GM21515 (cell line): ENCODE measurements around the gene ASIP.
"Not testable (repeated sequence)": the region's sequence is repeated elsewhere in the genome, so short reads cannot be mapped to it uniquely, and the experiment has no call there.

Source experiments
- ATAC-seq: cut with Tn5 transposase; IDR thresholded peaks from one replicate; pipeline ENCODE4 v1.9.1; 2021; ENCODE audit not compliant: unreplicated experiment

Gene ASIP

DNA sequence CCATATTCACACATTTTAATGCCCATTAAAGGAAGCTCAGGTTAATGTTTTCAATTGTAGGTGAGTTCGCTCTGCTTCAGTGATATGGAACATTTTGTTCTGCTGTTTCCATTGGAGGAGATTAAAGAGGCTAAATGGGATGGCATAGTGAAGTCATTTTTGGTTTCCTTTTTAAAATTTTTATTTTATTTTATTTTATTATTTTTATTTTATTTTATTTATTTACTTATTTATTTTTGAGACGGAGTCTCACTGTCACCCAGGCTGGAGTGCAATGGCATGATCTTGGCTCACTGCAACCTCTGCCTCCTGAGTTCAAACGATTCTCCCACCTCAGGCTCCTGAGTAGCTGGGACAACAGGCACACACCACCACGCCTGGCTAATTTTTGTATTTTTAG is 792 bp downstream of the ASIP start:
- not testable (repeated sequence) for ATAC-seq

DNA sequence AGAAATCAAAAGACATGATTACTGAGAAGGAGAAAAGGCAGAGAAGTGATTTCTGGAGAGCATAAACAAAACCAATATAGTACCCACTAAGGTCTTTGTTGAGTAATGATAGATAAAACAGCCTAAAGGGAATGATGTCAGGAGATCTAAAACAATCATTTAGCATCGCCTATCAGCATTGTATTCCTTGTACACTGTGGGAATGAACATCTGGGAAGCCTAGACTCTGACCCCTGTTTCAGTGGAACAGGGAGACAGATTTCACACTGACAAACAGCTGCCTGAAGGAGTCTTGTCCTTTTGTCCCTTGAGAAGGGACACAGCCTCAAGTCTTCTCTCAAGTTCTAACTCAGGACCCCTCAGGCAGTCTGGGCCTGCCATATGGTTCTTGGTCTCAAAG is 1.7 kb downstream of the ASIP start:
- no peak for ATAC-seq

DNA sequence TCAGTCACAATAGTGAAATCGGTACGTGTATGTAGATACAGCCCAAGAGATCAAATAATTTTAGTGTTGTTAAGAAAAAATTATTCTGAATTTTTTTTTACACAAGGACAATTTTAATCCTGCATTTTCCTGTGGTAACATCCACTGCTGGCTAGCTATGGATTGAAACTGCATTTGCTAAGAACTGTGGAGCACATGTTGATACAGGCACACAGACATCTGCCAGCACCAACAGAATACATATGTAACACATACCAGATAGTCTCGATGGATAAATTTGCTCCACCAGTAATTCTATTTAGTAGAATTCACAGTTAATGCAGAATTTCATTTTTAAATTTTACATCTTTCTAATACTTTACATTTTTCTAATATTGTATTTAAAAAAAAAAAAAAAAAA is 2.2 kb downstream of the ASIP start:
- no peak for ATAC-seq

DNA sequence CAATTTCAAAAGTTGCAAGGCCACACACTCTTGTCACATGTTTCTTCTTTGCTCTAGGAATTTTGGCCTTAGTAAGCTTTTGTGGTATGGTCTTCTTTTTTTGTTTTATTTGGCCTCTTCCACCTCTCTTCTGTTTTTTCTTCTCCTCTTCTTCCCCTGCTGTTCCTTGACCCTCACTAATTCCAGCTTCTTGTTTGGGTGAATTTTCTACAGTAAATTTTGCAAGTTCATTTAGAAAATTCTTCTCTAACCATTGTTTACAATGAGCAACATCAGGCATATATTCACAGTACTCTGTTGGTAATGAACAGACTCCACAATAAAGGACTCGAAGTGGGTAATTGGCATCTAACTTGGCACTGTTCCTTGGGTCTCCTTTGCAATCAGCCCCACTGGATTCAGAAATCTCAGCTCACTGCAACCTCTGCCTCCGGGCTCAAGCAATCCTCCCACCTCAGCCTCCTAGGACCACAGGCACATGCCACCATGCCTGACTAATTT is 5.0 kb downstream of the ASIP start:
- no peak for ATAC-seq

DNA sequence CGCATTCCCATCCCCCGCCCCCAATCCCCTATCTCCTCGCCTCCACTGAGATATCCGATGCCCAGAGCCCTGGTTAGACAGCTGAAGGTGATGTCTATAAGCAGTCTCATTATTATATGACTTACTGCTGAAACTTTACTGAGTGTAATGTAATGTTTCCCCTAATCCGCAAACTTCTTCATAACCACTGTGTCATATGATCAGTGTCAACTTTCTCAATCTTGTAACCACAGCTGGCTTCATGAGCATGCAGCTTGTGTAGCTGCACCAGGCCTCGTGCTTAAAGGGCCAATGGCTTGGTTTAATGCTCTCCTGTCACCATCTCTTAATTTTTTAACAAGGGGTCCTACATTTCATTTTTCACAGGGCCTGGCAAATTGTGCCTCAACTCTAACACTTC is 8.1 kb downstream of the ASIP start:
- ATAC-seq: no peak

DNA sequence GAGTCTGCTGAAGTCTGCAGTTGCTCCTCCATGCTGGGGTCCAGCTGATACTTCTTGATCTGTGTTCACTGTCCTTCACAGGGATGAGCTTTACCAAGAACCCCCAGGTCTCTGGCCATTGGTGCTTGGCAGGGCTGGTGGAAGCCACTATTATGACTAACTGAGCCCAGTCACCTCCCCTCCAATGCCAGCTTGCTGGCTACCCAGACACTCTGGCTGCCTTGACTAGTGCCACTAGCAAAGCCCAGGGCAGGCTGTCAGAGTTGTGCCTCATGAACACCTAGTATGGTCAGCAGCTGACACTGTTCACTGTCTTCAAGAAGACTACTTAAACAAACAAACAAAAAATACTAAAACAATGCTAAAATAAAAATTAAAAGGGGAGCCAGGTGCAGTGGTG is 8.8 kb downstream of the ASIP start:
- no peak for ATAC-seq

DNA sequence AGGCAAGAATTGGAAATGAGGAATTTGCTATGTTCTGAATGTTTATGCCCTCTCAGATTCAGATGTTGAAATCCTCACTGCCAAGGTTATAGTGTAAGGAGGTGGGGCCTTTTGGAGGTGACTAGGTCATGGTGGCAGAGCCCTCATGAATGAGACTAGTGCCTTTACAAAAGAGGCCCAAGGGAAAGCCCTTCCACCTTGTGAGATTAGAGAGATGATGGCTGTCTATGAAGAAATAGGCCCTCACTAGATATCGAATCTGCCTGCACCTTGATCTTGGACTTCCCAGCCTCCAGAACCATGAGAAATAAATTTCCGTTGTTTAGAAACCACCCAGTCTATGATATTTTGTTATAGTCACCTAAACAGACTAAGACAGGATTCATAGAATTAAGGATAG is 10.4 kb downstream of the ASIP start:
- no peak for ATAC-seq

DNA sequence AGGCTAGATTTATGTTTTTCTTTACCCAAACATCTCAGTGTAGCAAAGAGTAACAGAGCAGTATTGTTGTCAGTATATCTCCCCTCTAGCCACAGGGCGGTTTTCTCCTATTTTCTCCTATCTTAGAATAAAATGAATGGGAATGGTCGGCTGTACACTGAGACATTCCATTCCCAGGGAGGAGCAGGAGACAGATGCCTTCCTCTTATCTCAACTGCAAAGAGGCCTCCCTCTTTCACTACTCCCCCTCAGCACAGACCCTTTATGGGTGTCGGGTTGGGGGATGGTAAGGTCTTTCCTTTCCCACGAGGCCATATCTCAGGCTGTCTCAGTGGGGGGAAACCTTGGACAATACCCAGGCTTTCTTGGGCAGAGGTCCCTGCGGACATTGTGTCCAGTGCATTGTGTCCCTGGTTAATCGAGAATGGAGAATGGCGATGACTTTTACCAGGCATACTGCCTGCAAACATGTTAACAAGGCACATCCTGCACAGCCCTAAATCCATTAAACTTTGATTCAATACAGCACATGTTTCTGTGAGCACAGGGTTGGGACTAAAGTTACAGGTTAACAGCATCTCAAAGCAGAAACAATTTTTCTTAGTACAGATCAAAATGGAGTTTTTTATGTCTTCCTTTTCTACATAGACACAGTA is 11.3 kb downstream of the ASIP start:
- ATAC-seq: not testable (repeated sequence)

DNA sequence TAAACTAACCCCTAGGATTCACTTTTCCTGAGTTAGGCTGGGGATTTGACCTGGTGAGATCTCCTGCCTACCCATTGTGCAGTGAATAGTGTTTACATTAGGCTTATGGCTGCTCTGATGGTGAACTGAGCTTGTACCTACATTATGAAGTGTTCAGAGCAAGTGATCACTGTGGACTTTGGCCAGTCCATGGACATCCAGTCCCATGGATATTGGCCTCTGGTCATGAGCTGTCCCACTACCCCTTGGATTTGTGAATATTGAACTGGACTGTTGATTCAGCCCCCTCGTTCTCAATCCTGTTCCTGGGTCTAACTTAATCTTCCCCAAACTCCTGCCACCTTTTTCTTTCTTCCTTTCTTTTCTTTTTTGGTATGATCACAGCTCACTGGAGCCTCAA is 13.8 kb downstream of the ASIP start:
- ATAC-seq: no peak

DNA sequence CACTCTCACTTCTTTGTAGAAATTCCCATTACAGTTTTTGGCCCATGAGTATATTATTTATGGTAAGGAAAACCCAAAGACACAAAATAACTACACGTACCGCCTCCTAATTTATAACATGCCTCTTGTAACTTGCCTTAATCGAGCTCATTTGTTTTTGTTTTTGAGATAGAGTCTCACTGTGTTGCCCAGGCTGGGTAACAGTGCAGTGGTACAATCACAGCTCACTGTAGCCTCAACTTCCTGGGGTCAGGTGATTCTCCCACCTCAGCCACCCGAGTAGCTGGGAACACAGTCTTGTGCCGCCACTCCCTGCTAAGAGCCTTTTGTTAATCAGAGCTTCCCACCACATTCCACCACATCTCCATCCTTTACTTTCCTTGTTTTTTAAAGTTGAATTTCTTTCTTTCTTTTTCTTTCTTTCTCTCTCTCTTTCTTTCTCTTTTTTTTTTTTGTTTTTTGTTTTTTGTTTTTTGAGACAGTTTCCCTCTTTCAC is 15.5 kb downstream of the ASIP start:
- ATAC-seq: no peak

DNA sequence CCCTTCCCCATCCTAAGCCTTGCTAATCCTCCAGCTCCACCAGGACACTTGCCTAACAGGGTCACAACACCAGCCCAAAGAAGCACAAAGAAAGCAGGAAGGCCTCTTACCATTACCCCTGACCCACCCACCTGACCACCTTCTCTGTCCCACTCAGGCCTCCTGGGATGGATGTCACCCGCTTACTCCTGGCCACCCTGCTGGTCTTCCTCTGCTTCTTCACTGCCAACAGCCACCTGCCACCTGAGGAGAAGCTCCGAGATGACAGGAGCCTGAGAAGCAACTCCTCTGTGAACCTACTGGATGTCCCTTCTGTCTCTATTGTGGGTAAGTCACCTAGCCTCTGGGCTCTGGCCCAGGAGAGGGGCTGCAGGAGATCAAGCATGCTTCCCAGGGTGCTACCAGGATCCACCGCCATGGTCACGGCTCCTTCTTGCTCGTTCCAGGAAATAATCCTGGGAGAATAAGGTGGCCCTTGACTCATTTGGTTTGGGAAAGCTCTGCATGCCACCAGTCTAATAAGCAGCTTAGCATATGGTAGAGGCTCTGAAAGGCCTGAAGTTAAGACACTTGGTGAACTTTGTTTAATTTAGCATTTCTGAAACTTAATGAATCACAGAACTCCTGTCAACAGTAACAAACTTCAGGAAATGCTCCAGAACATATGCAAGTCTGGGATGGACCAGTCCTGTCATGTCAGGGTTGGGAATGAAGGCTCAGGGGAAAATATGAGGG is 19.2 kb downstream of the ASIP start:
- no peak for ATAC-seq

DNA sequence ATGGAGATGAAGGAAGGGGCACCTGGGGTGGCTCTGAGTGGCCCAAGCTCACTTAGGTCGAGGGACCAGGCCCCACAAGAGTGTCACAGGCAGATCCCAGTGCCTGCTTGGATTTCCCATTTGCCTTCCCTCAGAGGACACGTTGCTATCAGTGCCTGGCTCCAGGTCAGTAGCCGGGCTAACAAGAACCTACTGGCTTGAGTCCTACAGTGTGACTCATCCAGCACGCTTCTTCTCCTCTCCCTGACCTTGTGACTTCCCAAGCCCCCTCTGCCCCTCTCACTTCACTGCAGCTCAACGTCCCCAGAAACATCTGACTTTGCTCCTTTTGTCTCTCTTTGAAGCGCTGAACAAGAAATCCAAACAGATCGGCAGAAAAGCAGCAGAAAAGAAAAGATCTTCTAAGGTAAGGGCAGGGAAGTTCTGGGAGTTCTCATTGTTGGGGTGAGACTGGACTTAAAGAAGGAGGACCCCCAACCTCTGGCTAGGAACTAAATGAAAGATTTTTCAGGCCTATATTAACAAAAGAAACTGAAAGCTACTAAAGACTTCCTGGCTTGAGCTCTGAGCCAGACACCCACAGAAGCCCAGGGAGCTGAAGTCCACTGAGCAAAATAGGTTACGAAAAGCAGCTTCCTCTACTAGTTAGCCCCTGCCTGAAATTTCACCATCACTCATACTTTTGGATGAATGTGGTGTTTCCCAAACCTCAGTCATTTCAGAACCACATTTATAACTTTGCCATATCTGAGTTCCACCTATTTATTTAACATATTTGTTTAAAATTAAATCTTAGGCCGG is 21.5 kb downstream of the ASIP start:
- ATAC-seq: no peak

DNA sequence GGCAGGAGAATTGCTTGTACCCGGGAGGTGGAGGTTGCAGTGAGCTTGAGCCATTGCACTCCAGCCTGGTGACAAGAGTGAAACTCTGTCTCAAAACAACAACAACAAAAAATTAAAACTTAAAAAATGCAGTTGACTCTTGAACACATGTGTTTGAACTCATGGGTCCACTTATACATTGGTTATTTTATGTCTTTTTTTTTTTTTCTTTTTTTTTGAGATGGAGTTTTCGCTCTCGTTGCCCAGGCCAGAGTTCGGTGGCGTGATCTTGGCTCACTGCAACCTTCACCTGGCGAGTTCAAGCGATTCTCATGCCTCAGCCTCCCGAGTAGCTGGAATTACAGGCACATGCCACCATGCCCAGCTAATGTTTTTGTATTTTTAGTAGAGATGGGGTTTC is 22.2 kb downstream of the ASIP start:
- ATAC-seq: not testable (repeated sequence)

DNA sequence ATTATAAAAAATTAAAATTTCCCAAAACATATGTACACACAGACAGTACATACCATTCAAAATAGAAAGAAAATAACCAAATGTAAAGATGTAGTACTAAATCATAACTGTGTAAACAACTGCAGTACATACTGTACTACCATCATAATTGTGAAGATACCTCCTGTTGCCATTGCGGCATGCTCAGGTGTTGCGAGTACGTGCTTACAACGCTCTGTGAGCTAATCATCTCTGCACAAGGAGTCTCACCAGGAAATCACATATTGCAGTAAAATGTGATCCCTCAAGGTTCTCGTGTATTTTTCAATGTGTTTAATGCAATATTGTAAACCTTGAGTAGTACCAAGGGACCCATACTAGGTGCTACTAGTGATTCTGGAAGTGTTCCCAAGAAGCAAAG is 22.9 kb downstream of the ASIP start:
- no peak for ATAC-seq

DNA sequence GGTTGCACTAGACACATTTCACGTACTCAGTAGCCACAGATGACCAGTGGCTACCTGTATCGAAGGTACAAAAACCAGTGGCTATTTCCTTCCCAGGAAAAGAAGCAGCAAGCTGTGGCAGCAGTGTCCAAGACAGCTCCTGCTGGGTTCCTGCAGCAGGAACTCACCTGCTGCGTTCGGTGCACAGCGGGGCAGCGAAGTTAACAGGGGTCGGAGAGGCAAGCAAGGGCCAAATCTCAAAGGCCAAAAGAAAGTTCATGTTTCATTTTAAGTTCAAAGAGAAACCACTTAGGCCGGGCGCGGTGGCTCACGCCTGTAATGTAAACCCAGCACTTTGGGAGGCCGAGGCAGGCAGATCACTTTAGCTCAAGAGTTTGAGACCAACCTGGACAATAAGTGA is 26.9 kb downstream of the ASIP start:
- no peak for ATAC-seq

DNA sequence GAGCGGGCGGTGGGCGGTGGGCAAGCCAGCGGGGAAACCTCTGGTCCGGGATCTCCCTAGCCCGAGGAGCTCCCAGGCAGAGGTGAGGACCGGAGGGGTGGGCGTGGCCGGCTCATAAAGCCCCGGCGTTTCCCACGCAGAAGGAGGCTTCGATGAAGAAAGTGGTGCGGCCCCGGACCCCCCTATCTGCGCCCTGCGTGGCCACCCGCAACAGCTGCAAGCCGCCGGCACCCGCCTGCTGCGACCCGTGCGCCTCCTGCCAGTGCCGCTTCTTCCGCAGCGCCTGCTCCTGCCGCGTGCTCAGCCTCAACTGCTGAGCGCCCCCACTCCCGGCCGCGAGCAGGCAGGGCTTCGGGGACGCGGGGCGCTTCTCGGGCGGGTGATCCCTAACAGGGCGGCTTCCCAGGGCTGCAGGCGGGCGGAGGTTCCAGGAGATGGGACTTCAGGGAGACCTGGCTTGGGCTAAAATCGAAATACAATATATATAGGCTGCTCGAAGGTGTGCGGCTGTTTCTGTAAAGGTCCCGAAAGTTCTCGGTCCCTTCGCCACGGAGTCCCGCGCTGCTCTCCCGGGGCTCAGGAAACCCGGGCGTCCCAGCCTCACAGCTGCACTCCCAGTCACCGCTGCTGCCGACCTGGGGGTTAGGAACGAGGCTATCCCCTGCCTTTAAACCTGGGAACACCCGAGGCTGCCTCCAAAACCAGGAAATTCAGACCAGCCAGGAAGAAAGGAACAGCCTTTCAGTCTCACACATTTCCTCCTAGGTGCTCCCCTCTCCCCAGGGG is 27.8 kb downstream of the ASIP start:
- ATAC-seq: no peak

DNA sequence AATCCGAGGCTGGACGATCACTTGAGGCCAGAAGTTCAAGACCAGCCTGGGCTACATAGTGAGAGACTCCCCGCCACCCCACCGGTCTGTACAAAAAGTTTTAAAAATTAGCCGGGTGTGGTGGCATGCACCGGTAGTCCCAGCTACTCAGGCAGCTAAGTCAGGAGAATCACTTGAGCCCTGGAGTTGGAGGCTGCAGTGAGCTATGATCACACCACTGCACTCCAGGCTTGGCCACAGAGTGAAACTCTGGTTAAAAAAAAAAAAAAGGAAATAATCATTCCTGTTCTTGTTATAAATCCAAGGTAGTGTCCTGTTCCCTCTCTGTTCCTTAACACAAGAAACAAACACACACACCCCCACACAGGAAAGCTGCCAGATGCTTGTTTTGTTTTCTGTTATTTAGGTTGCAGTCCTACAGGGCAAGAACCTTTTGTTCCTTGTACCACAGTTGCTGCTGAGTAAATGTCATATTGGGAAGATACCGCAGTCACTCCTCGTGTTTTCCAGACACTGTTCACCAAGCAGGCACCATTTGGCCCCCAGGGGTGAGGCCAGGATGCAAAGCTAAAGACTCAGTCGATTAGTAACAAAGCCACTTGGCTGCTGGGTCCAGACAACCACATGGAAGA is 28.9 kb downstream of the ASIP start:
- ATAC-seq: no peak

DNA sequence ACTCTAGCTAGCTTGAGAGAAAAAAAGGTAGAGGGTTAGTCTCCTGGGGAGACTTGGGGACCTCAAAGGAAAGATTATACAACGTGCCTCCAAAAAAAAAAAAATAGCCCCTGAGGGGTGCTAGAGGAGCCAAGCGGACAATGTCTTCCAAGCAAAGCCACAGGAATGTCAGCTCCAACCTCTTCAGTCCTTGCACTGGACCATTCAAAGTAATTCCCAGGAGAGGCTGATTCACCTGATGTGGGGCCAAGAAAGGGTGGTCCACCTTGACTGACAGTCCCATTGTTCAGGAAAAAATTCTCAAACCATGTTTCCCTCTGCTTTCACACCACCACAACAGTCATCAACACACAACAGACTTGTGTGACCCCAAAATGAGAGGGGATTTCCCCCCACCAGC is 30.7 kb downstream of the ASIP start:
- no peak for ATAC-seq

DNA sequence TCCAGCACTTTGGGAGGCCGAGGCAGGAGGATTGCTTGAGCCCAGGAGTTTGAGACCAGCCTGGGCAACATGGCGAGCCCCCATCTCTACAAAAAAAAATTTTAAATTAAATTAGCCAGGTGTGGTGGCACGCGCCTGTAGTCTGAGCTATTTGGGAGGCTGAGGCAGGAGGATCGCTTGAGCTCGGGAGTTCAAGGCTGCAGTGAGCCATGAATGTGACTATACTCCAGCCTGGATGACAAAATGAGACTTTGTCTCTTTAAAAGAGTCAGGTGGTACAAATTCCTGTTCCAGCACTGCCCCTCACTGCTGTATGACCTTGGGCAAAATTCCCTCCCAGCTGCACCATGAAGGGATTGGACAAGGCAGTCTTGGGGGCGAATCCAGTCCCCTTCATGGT is 33.5 kb downstream of the ASIP start:
- ATAC-seq: no peak

DNA sequence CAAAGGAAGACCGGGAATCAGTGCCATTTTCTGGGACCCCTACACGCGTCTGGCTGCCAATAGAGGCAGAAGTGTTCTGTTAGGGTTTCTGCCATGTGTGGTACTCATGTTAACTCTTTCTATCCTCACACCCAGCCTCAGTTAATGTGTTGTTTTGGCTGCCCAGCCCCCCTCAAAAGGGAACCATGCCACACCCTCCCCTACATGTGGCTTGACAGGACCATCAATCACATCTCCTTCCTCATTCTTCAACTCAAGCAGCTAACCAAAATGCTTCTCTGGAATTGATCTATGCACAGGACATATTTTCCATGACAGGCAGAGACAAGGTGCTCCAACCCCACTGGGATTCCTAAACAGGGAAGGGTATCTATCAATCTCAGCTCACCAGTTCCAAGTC is 40.0 kb downstream of the ASIP start:
- ATAC-seq: no peak

DNA sequence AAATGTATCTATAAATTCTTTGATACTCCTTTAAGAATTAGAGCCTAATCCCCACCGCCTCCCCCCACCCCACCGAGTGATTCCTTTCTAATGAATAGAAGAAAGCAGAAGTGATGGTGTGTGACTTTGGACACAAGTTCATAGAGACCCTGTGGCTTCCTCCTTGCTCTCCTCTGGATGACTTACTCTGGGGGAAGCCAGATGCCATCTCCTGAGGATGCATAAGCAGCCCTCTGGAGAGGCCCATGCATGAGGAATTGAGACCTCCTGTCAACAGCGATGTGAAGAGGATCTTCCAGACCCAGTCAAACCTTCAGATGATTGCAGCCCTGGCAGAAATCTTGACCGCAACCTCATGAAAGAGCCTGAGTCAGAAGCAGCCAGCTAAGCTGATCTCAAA is 40.8 kb downstream of the ASIP start:
- ATAC-seq: no peak
